ENCODE data around the gene GLCE. TPM values are rescaled to one million over a fixed set of nuclear protein-coding genes. Genes with fewer than 3 reads are reported as not detected.

The GLCE gene
- total RNA-seq, 1 experiment from 2014 or later: 22.8 TPM

DNA sequence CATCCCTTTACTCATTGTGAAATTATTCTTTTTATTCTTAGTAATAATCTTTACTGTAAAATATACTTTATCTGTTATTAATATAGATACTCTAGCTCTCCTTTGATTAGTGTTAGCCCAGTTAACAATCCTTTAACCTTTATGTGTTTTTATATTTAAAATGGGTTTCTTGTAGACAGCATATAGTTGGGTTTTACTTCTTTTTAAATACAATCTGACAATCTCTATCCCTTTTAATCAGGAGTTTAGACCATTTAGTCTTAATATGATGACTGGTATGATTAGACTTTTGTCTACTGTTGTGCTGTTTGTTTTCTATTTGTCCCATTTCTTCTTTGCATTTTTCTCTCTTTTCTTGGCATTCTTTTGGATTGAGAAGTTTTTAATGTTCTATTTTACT, 30.1 kb downstream of the GLCE start:
- Histone ChIP-seq H3K36me3 (ENCODE audit: control insufficient read depth, insufficient read depth, low read length) (no peaks in the 10 kb centered on the region), H3K27me3 (ENCODE audit: control insufficient read depth, insufficient read depth, low read length) (no peaks in the 10 kb centered on the region), H3K27ac (ENCODE audit: low read length) (no peak overlapping the region), H3K4me1 (ENCODE audit: control insufficient read depth, insufficient read depth, low read length) (no peaks in the 10 kb centered on the region), H3K9me3 (ENCODE audit: control insufficient read depth, insufficient read depth, low read depth, low read length) (peaks cover 11% of the 10 kb centered on the region), H3K4me3 (ENCODE audit: low read depth in 2 of 2, low read length in 2 of 2) (no peak overlapping the region)
- CTCF ChIA-PET: no interaction called here
- DNase-seq (ENCODE audit: low read depth, low spot score) (no peak), ATAC-seq (no peak)
- no peak for TF ChIP-seq TCF7L2 (IDR thresholded peaks at IDR 0.05; ENCODE audit: low read depth, low read length)
- TF ChIP-seq, protein P1, sequence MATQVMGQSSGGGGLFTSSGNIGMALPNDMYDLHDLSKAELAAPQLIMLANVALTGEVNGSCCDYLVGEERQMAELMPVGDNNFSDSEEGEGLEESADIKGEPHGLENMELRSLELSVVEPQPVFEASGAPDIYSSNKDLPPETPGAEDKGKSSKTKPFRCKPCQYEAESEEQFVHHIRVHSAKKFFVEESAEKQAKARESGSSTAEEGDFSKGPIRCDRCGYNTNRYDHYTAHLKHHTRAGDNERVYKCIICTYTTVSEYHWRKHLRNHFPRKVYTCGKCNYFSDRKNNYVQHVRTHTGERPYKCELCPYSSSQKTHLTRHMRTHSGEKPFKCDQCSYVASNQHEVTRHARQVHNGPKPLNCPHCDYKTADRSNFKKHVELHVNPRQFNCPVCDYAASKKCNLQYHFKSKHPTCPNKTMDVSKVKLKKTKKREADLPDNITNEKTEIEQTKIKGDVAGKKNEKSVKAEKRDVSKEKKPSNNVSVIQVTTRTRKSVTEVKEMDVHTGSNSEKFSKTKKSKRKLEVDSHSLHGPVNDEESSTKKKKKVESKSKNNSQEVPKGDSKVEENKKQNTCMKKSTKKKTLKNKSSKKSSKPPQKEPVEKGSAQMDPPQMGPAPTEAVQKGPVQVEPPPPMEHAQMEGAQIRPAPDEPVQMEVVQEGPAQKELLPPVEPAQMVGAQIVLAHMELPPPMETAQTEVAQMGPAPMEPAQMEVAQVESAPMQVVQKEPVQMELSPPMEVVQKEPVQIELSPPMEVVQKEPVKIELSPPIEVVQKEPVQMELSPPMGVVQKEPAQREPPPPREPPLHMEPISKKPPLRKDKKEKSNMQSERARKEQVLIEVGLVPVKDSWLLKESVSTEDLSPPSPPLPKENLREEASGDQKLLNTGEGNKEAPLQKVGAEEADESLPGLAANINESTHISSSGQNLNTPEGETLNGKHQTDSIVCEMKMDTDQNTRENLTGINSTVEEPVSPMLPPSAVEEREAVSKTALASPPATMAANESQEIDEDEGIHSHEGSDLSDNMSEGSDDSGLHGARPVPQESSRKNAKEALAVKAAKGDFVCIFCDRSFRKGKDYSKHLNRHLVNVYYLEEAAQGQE (IDR thresholded peaks at IDR 0.05; ENCODE audit: insufficient read depth in 1 of 2, low read depth in 2 of 2, low read length in 1 of 2): no peak
- no peak for TF ChIP-seq POLR2AphosphoS5 (IDR thresholded peaks at IDR 0.05; ENCODE audit: low read depth, low read length)
- TF ChIP-seq, protein P2, sequence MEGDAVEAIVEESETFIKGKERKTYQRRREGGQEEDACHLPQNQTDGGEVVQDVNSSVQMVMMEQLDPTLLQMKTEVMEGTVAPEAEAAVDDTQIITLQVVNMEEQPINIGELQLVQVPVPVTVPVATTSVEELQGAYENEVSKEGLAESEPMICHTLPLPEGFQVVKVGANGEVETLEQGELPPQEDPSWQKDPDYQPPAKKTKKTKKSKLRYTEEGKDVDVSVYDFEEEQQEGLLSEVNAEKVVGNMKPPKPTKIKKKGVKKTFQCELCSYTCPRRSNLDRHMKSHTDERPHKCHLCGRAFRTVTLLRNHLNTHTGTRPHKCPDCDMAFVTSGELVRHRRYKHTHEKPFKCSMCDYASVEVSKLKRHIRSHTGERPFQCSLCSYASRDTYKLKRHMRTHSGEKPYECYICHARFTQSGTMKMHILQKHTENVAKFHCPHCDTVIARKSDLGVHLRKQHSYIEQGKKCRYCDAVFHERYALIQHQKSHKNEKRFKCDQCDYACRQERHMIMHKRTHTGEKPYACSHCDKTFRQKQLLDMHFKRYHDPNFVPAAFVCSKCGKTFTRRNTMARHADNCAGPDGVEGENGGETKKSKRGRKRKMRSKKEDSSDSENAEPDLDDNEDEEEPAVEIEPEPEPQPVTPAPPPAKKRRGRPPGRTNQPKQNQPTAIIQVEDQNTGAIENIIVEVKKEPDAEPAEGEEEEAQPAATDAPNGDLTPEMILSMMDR (IDR thresholded peaks at IDR 0.05): no peak
- TF ChIP-seq SIN3A (IDR thresholded peaks at IDR 0.05; ENCODE audit: borderline replicate concordance, insufficient read depth, low read depth, low read length): no peak
- no TSS peak for BruUV-seq (replicated peaks)
- intact Hi-C loops (cut with micrococcal nuclease; ENCODE audit: unreplicated experiment): no loop called here
- POLR2A ChIA-PET: no interaction called here
- in situ Hi-C loops (cut with HindIII; ENCODE audit: low pct_unique_long_range_greater_than_20kb, low sequenced_read_pairs): no loop called here

DNA sequence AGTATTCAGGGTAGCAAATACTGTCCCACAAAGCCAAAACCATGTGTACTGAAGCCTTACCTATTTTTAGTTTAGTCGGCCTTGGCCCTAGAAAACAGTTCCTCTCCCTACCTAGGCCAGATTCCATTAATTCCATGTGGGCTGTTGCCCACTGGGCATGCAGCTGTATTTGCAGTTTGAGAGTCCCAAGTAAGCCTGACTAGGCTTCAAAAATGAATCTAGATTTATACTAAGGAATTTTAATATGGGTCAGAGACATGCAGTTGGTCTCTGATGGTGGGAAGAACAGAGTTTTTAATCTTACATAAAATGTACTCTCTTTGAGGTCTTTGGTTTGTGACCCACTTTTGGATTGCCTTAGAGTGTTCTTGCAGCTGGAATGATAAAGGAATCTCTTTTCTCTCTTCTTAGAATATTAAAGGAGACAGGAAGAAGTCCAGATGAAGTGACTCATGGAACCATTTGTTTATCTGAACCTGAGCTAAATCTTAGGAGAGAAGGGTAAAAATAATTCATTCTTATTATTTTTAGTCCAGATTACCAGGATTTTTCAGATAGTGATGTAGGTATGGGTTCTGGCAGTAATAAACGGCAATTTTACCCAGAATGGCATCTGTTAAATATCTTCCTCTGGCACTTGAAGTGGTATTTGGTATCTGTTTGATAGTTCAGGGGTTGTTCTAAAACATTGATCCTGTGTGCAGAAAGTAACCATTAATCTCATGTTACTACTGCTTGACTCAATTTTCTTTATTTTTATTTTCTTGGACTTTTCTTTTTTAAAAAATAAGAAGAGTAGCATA, 33.8 kb downstream of the GLCE start:
- Histone ChIP-seq H3K4me3 (ENCODE audit: low read depth in 2 of 2, low read length in 2 of 2) (no peak overlapping the region), H3K27me3 (ENCODE audit: control insufficient read depth, insufficient read depth, low read length) (no peaks in the 10 kb centered on the region), H3K36me3 (ENCODE audit: control insufficient read depth, insufficient read depth, low read length) (no peaks in the 10 kb centered on the region), H3K27ac (ENCODE audit: low read length) (no peak overlapping the region), H3K9me3 (ENCODE audit: control insufficient read depth, insufficient read depth, low read depth, low read length) (peaks cover 11% of the 10 kb centered on the region), H3K4me1 (ENCODE audit: control insufficient read depth, insufficient read depth, low read length) (no peaks in the 10 kb centered on the region)
- ChIA-PET CTCF (no interaction called here), POLR2A (no interaction called here)
- no TSS peak for BruUV-seq (replicated peaks)
- intact Hi-C loops (cut with micrococcal nuclease; ENCODE audit: unreplicated experiment) (no loop called here), in situ Hi-C loops (cut with HindIII; ENCODE audit: low pct_unique_long_range_greater_than_20kb, low sequenced_read_pairs) (no loop called here)
- no peak for ATAC-seq
- no peak for DNase-seq (ENCODE audit: low read depth, low spot score)
- no peak for TF ChIP-seq POLR2AphosphoS5 (IDR thresholded peaks at IDR 0.05; ENCODE audit: low read depth, low read length)

DNA sequence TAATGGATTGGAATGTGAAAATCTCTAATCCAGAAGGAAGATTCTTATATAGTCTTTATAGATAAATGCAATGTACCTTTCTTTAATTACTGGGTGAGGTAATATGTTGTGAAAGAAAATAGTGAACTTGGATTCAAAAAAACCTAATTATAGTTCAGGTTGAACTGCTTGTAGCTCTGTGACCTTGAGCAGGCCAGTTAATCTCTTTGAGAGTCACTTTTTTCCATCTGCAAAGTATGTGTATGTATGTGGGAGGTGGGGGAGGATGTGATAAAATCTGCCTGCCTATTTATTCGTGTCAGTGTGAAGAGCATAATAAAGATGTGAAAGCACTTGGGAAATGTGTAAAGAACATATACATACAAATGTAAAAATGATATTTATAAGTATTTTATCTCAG, 34.4 kb downstream of the GLCE start:
- Histone ChIP-seq H3K4me1 (ENCODE audit: control insufficient read depth, insufficient read depth, low read length) (no peaks in the 10 kb centered on the region), H3K27ac (ENCODE audit: low read length) (no peak overlapping the region), H3K27me3 (ENCODE audit: control insufficient read depth, insufficient read depth, low read length) (no peaks in the 10 kb centered on the region), H3K36me3 (ENCODE audit: control insufficient read depth, insufficient read depth, low read length) (no peaks in the 10 kb centered on the region), H3K9me3 (ENCODE audit: control insufficient read depth, insufficient read depth, low read depth, low read length) (peaks cover 8% of the 10 kb centered on the region), H3K4me3 (ENCODE audit: low read depth in 2 of 2, low read length in 2 of 2) (no peak overlapping the region)
- intact Hi-C loops (cut with micrococcal nuclease; ENCODE audit: unreplicated experiment): no loop called here
- TF ChIP-seq, protein P2 (IDR thresholded peaks at IDR 0.05): no peak
- no peak for TF ChIP-seq SIN3A (IDR thresholded peaks at IDR 0.05; ENCODE audit: borderline replicate concordance, insufficient read depth, low read depth, low read length)
- no peak for TF ChIP-seq POLR2AphosphoS5 (IDR thresholded peaks at IDR 0.05; ENCODE audit: low read depth, low read length)
- no peak for TF ChIP-seq TCF7L2 (IDR thresholded peaks at IDR 0.05; ENCODE audit: low read depth, low read length)
- TF ChIP-seq, protein P1 (IDR thresholded peaks at IDR 0.05; ENCODE audit: insufficient read depth in 1 of 2, low read depth in 2 of 2, low read length in 1 of 2): no peak
- ATAC-seq: no peak
- no TSS peak for BruUV-seq (replicated peaks)
- ChIA-PET CTCF (no interaction called here), POLR2A (no interaction called here)
- in situ Hi-C loops (cut with HindIII; ENCODE audit: low pct_unique_long_range_greater_than_20kb, low sequenced_read_pairs): no loop called here
- no peak for DNase-seq (ENCODE audit: low read depth, low spot score)
